K562 (cell line): ENCODE measurements around the gene ATXN3L.

Source experiments
- CEBPB ChIP-seq: fragments of 450-650 bp; IDR thresholded peaks from 2 replicates; pipeline ENCODE4 v1.6.1; 2016; ENCODE audit warnings: missing genetic modification characterization, missing compliant biosample characterization
- CHD2 ChIP-seq: IDR thresholded peaks from 2 replicates; pipeline ENCODE4 v1.6.1; 2011; ENCODE audit warnings: low read depth, low read length
- JUND ChIP-seq, 2 experiments: IDR thresholded peaks; 2 replicates in 1 of 2; 3 replicates in 1 of 2; pipeline ENCODE4 v1.6.1; 2011; ENCODE audit warnings: borderline replicate concordance in 2 of 2, low read depth in 2 of 2, low read length in 2 of 2, improper control_type of control experiment in 1 of 2, missing biosample characterization in 1 of 2, missing genetic modification characterization in 1 of 2, missing genetic modification reagents in 1 of 2
- NBN ChIP-seq: fragments of 450-650 bp; IDR thresholded peaks from 2 replicates; pipeline ENCODE4 v1.6.1; 2016; ENCODE audit warnings: low read depth, mild to moderate bottlenecking
- POLR2A ChIP-seq: fragments of 450-650 bp; conservative IDR thresholded peaks from 2 replicates; pipeline ENCODE4 v1.6.1; 2016
- ZNF232 ChIP-seq: sonication (generic); formaldehyde crosslinking; IDR thresholded peaks from 2 replicates; pipeline ENCODE4 v1.8.0; 2022; ENCODE audit warnings: mild to moderate bottlenecking, missing genetic modification reagents
- ZNF3 ChIP-seq: fragments of 250-450 bp; sonication (Bioruptor Pico); IDR thresholded peaks from 2 replicates; pipeline ENCODE4 v1.5.0; 2021; ENCODE audit warnings: mild to moderate bottlenecking, moderate library complexity
- TF ChIP-seq, protein P1 (sequence below): sonication (generic); formaldehyde crosslinking; IDR thresholded peaks from 2 replicates; pipeline ENCODE4 v1.8.0; 2022; ENCODE audit warnings: missing genetic modification reagents, mild to moderate bottlenecking, borderline replicate concordance
- TF ChIP-seq, protein P2 (sequence below), 2 experiments: fragments of 450-650 bp; IDR thresholded peaks; 2 replicates each; pipeline ENCODE4 v1.6.1; 2016; ENCODE audit warnings: mild to moderate bottlenecking in 2 of 2, borderline replicate concordance in 1 of 2, low read depth in 1 of 2, moderate library complexity in 1 of 2
- TF ChIP-seq, protein P3 (sequence below): IDR thresholded peaks from 2 replicates; pipeline ENCODE4 v1.6.1; 2016; ENCODE audit warnings: missing genetic modification characterization, missing compliant biosample characterization
- TF ChIP-seq, protein P4 (sequence below): fragments of 200-800 bp; sonication (Bioruptor generic); IDR thresholded peaks from 2 replicates; pipeline ENCODE4 v1.6.1; 2016; ENCODE audit warnings: missing genetic modification characterization, missing compliant biosample characterization
- TF ChIP-seq, protein P5 (sequence below): fragments of 450-650 bp; IDR thresholded peaks from 2 replicates; pipeline ENCODE4 v1.6.1; 2016; ENCODE audit warnings: mild to moderate bottlenecking

DNA sequence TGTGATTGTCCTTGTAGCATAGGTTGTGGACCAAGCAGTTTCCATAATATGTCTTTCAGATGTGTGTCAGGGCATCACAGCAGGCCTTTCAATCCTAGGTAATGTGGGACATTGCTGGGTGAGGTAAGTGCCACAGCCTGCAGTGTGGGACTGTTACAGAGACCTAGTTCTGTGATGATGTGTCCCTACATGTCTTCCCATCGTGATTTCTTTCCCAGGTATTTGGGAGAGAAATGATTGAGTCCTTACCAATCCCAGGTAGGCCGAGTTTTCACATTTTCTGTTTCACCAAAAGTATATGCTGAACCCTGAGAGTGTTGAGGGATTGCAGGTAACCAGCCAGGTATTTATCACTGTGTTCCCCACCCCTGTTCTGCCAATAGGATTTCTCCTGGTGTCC lies 10.6 kb upstream of the ATXN3L start:
- TF ChIP-seq CHD2 (no peak), NBN (no peak), JUND (IDR thresholded peaks at IDR 0.05; ENCODE audit: borderline replicate concordance, low read depth, low read length) (no peak), JUND (tag; IDR thresholded peaks at IDR 0.05; ENCODE audit: borderline replicate concordance, low read depth, low read length) (no peak), ZNF3 (CRISPR knock-in tag) (no peak), POLR2A (no peak), CEBPB (no peak), ZNF232 (CRISPR knock-in tag) (no peak)
- TF ChIP-seq, protein P1, sequence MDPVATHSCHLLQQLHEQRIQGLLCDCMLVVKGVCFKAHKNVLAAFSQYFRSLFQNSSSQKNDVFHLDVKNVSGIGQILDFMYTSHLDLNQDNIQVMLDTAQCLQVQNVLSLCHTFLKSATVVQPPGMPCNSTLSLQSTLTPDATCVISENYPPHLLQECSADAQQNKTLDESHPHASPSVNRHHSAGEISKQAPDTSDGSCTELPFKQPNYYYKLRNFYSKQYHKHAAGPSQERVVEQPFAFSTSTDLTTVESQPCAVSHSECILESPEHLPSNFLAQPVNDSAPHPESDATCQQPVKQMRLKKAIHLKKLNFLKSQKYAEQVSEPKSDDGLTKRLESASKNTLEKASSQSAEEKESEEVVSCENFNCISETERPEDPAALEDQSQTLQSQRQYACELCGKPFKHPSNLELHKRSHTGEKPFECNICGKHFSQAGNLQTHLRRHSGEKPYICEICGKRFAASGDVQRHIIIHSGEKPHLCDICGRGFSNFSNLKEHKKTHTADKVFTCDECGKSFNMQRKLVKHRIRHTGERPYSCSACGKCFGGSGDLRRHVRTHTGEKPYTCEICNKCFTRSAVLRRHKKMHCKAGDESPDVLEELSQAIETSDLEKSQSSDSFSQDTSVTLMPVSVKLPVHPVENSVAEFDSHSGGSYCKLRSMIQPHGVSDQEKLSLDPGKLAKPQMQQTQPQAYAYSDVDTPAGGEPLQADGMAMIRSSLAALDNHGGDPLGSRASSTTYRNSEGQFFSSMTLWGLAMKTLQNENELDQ (CRISPR knock-in tag) = no peak
- TF ChIP-seq, protein P2, sequence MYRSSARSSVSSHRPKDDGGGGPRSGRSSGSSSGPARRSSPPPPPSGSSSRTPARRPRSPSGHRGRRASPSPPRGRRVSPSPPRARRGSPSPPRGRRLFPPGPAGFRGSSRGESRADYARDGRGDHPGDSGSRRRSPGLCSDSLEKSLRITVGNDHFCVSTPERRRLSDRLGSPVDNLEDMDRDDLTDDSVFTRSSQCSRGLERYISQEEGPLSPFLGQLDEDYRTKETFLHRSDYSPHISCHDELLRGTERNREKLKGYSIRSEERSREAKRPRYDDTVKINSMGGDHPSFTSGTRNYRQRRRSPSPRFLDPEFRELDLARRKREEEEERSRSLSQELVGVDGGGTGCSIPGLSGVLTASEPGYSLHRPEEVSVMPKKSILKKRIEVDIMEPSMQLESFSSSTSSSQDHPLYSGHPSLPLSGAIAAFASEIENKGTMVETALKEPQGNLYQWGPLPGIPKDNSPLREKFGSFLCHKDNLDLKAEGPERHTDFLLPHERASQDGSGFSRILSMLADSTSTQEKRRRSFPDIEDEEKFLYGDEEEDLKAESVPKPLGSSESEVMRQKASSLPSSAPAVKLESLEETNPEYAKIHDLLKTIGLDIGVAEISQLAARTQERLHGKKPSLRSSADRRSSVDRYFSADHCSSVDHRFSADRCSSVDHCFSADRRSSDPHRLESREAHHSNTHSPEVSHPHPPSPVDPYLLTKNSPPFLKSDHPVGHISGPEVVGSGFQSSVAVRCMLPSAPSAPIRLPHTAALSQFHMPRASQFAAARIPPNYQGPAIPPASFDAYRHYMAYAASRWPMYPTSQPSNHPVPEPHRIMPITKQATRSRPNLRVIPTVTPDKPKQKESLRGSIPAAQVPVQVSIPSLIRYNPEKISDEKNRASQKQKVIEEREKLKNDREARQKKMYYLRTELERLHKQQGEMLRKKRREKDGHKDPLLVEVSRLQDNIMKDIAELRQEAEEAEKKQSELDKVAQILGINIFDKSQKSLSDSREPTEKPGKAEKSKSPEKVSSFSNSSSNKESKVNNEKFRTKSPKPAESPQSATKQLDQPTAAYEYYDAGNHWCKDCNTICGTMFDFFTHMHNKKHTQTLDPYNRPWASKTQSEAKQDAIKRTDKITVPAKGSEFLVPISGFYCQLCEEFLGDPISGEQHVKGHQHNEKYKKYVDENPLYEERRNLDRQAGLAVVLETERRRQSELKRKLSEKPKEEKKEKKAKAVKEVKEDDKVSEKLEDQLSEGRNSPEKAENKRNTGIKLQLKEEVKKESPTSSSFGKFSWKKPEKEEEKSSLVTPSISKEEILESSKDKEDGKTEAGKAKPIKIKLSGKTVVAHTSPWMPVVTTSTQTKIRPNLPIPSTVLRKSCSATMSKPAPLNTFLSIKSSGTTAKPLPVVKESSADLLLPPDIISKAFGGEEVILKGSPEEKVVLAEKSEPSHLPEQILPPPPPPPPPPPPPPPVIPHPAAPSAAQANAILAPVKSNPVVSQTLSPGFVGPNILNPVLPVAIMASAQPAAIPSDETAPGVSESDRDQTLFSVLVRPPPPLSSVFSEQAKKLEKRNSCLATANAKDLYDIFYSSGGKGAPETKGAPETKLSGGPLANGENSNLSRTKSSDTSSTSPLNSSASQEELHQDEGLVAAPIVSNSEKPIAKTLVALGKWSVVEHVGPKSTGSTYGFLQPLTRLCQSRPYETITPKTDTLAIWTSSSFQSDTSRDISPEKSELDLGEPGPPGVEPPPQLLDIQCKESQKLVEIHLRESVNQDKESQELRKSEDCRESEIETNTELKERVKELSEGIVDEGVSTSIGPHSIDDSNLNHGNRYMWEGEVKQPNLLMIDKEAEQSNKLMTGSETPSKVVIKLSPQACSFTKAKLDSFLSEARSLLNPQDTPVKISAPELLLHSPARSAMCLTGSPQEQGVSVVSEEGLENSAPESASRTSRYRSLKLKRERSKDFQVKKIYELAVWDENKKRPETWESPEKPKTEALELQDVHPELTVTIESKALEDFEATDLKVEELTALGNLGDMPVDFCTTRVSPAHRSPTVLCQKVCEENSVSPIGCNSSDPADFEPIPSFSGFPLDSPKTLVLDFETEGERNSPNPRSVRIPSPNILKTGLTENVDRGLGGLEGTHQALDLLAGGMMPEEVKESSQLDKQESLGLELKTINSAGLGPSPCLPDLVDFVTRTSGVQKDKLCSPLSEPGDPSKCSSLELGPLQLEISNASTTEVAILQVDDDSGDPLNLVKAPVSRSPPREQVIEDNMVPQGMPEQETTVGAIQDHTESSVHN (IDR thresholded peaks at IDR 0.05; ENCODE audit: borderline replicate concordance in 1 of 2, low read depth in 1 of 2) = no peak
- TF ChIP-seq, protein P3, sequence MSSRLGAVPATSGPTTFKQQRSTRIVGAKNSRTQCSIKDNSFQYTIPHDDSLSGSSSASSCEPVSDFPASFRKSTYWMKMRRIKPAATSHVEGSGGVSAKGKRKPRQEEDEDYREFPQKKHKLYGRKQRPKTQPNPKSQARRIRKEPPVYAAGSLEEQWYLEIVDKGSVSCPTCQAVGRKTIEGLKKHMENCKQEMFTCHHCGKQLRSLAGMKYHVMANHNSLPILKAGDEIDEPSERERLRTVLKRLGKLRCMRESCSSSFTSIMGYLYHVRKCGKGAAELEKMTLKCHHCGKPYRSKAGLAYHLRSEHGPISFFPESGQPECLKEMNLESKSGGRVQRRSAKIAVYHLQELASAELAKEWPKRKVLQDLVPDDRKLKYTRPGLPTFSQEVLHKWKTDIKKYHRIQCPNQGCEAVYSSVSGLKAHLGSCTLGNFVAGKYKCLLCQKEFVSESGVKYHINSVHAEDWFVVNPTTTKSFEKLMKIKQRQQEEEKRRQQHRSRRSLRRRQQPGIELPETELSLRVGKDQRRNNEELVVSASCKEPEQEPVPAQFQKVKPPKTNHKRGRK = no peak
- TF ChIP-seq, protein P4, sequence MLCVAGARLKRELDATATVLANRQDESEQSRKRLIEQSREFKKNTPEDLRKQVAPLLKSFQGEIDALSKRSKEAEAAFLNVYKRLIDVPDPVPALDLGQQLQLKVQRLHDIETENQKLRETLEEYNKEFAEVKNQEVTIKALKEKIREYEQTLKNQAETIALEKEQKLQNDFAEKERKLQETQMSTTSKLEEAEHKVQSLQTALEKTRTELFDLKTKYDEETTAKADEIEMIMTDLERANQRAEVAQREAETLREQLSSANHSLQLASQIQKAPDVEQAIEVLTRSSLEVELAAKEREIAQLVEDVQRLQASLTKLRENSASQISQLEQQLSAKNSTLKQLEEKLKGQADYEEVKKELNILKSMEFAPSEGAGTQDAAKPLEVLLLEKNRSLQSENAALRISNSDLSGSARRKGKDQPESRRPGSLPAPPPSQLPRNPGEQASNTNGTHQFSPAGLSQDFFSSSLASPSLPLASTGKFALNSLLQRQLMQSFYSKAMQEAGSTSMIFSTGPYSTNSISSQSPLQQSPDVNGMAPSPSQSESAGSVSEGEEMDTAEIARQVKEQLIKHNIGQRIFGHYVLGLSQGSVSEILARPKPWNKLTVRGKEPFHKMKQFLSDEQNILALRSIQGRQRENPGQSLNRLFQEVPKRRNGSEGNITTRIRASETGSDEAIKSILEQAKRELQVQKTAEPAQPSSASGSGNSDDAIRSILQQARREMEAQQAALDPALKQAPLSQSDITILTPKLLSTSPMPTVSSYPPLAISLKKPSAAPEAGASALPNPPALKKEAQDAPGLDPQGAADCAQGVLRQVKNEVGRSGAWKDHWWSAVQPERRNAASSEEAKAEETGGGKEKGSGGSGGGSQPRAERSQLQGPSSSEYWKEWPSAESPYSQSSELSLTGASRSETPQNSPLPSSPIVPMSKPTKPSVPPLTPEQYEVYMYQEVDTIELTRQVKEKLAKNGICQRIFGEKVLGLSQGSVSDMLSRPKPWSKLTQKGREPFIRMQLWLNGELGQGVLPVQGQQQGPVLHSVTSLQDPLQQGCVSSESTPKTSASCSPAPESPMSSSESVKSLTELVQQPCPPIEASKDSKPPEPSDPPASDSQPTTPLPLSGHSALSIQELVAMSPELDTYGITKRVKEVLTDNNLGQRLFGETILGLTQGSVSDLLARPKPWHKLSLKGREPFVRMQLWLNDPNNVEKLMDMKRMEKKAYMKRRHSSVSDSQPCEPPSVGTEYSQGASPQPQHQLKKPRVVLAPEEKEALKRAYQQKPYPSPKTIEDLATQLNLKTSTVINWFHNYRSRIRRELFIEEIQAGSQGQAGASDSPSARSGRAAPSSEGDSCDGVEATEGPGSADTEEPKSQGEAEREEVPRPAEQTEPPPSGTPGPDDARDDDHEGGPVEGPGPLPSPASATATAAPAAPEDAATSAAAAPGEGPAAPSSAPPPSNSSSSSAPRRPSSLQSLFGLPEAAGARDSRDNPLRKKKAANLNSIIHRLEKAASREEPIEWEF (CRISPR knock-in tag) = no peak
- TF ChIP-seq, protein P5, sequence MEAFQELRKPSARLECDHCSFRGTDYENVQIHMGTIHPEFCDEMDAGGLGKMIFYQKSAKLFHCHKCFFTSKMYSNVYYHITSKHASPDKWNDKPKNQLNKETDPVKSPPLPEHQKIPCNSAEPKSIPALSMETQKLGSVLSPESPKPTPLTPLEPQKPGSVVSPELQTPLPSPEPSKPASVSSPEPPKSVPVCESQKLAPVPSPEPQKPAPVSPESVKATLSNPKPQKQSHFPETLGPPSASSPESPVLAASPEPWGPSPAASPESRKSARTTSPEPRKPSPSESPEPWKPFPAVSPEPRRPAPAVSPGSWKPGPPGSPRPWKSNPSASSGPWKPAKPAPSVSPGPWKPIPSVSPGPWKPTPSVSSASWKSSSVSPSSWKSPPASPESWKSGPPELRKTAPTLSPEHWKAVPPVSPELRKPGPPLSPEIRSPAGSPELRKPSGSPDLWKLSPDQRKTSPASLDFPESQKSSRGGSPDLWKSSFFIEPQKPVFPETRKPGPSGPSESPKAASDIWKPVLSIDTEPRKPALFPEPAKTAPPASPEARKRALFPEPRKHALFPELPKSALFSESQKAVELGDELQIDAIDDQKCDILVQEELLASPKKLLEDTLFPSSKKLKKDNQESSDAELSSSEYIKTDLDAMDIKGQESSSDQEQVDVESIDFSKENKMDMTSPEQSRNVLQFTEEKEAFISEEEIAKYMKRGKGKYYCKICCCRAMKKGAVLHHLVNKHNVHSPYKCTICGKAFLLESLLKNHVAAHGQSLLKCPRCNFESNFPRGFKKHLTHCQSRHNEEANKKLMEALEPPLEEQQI = no peak
